Gastroesophageal sphincter (tissue), 4 donors: Measurements from ENCODE around the gene NOC3L. TPM values are rescaled to one million over a fixed set of nuclear protein-coding genes. Genes with fewer than 3 reads are reported as not detected.
"Not testable (repeated sequence)": the region's sequence is repeated elsewhere in the genome, so short reads cannot be mapped to it uniquely, and the experiment has no call there.

ENCODE experiments used
- ATAC-seq: fragments of 150-250 bp; one replicate; pipeline ENCODE4 v1.9.1; 2016; ENCODE audit warnings: mild to moderate bottlenecking, moderate library complexity
- H3K27ac ChIP-seq, 4 donors: fragments of 200-600 bp; sonication (generic) in 3 of 4; 1 replicate in 3 of 4; 2 replicates in 1 of 4; pipeline ENCODE4 v1.5.1; 2016 to 2019
- H3K27me3 ChIP-seq: fragments of 200-600 bp; sonication (generic); one replicate; pipeline ENCODE4 v1.5.1; 2019
- H3K36me3 ChIP-seq, 2 donors: fragments of 200-600 bp; sonication (generic); one replicate each; pipeline ENCODE4 v1.5.1; 2019; ENCODE audit warnings: control low read depth in 1 of 2
- H3K4me1 ChIP-seq, 3 donors: fragments of 200-600 bp; sonication (generic); 1 replicate in 2 of 3; 2 replicates in 1 of 3; pipeline ENCODE4 v1.5.1; 2016 to 2019; ENCODE audit warnings: control low read depth in 2 of 3
- H3K4me3 ChIP-seq, 2 donors: fragments of 200-600 bp; sonication (generic); one replicate each; pipeline ENCODE4 v1.5.1; 2019; ENCODE audit warnings: mild to moderate bottlenecking in 1 of 2, moderate library complexity in 1 of 2
- H3K9me3 ChIP-seq, 3 donors: fragments of 200-600 bp; sonication (generic); one replicate each; pipeline ENCODE4 v1.5.1; 2017 to 2019; ENCODE audit warnings: control low read depth in 2 of 3
- EP300 ChIP-seq: sonication (generic); formaldehyde crosslinking; IDR thresholded peaks from one replicate; pipeline ENCODE4 v1.6.1; 2017; ENCODE audit warnings: antibody characterized with exemption, mild to moderate bottlenecking
- POLR2A ChIP-seq, 2 donors: fragments of 450-650 bp; IDR thresholded peaks; one replicate each; pipeline ENCODE4 v1.6.1; 2017; ENCODE audit warnings: antibody characterized with exemption in 2 of 2, mild to moderate bottlenecking in 2 of 2, moderate library complexity in 1 of 2
- POLR2AphosphoS5 ChIP-seq: sonication (generic); formaldehyde crosslinking; IDR thresholded peaks from one replicate; pipeline ENCODE4 v1.6.1; 2017; ENCODE audit warnings: antibody characterized with exemption
- WGBS, 2 donors: methylation state at CpG; one replicate each; pipeline ENCODE4 v1.1.5; 2018; ENCODE audit warnings: low coverage in 1 of 2; 5-methylcytosine and 5-hydroxymethylcytosine counted together
- total RNA-seq, 4 donors: library from RNA; depleted of rRNA; stranded (reverse); fragments of >200 nt; gene quantifications; one replicate each; pipeline ENCODE4 v1.1.0, GENCODE V29; 2016
- TF ChIP-seq, protein P1 (sequence below), 4 experiments: fragments of 200-600 bp in 2 of 4; fragments of 450-650 bp in 2 of 4; sonication (generic) in 1 of 4; IDR thresholded peaks; one replicate each; pipeline ENCODE4 v1.5.1; 2017 to 2019; ENCODE audit warnings: antibody characterized with exemption in 4 of 4, mild to moderate bottlenecking in 2 of 4, moderate library complexity in 2 of 4

NOC3L gene
- total RNA-seq, 4 donors from 2014 or later: 19.4 to 31.0 (median 24.5) TPM

DNA sequence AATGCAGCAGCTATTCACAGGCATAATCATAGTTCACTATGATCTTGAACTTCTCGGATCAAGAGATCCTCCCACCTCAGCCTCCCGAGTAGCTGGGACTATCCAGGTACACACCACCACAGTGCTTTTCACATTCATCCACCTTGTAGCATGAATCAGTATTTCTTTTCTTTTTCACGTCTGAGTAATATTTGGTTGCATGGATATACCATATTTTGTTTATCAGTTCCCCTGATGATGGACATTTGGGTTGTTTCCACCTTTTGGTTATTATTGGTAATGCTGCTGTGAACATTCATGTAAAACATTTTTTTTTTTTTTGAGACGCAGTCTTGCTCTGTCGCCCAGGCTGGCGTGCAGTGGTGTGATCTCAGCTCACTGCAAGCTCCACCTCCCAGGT lies 36.0 kb upstream of the NOC3L start:
- TF ChIP-seq POLR2A (IDR thresholded peaks at IDR 0.05) (no peak), EP300 (no peak), POLR2AphosphoS5 (no peak)
- TF ChIP-seq, protein P1, sequence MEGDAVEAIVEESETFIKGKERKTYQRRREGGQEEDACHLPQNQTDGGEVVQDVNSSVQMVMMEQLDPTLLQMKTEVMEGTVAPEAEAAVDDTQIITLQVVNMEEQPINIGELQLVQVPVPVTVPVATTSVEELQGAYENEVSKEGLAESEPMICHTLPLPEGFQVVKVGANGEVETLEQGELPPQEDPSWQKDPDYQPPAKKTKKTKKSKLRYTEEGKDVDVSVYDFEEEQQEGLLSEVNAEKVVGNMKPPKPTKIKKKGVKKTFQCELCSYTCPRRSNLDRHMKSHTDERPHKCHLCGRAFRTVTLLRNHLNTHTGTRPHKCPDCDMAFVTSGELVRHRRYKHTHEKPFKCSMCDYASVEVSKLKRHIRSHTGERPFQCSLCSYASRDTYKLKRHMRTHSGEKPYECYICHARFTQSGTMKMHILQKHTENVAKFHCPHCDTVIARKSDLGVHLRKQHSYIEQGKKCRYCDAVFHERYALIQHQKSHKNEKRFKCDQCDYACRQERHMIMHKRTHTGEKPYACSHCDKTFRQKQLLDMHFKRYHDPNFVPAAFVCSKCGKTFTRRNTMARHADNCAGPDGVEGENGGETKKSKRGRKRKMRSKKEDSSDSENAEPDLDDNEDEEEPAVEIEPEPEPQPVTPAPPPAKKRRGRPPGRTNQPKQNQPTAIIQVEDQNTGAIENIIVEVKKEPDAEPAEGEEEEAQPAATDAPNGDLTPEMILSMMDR (IDR thresholded peaks at IDR 0.05): no peak
- Histone ChIP-seq H3K27ac (no peak overlapping the region), H3K27me3 (peaks cover 9% of the 10 kb centered on the region), H3K9me3 (no peaks in the 10 kb centered on the region), H3K4me1 (peaks cover 0 to under 1% (median 0%) of the 10 kb centered on the region in 3 donors), H3K4me3 (no peak overlapping the region), H3K36me3 (no peaks in the 10 kb centered on the region)
- WGBS, 2 donors: 85 to 93% methylated on average over 3 to 5 of the region's 6 CpGs
- ATAC-seq: no peak

DNA sequence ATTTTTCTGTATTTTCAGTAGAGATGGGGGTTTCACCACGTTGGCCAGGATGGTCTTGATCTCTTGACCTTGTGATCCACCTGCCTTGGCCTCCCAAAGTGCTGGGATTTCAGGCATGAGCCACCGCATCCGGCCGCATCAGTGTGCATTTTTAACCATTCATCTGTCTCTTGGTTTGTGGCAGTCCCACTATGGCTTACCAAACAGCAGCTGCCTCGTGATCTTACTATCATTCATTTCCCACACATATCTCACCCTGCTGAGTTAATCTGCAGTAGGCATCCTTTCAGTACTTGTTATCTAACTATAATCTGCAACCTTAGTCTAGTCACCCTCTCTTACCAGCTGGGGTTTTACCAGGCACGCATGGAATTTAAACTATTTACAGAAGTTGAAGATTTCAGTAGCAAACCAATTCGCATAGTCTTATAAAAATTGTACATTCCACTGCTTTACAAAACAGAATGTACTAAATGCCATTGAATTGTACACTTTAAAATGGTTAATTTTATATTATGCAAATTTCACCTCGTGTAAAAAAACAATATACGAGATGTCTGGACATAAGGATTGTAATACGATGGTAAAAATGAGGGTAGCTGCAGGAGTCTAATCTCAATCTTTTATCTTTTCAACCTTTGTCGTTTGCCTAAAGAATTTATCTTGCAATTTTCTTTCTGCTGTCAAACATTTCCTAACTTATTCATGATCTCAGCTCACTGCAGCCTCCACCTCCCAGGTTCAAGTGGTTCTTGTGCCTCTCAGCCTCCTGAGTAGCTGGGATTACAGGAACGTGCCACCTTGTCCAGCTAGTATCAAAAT lies 35.0 kb upstream of the NOC3L start:
- H3K27me3 ChIP-seq: peaks cover 9% of the 10 kb centered on the region
- 63 to 69% methylated on average over 7 to 12 of the region's 12 CpGs for WGBS, 2 donors
- TF ChIP-seq, protein P1 (IDR thresholded peaks at IDR 0.05): no peak
- TF ChIP-seq POLR2AphosphoS5 (no peak), POLR2A (IDR thresholded peaks at IDR 0.05) (no peak), EP300 (no peak)
- H3K27ac ChIP-seq: no peak overlapping the region
- no peak overlapping the region for H3K4me3 ChIP-seq
- H3K4me1 ChIP-seq: no peaks in the 10 kb centered on the region
- no peaks in the 10 kb centered on the region for H3K36me3 ChIP-seq
- no peak for ATAC-seq
- no peaks in the 10 kb centered on the region for H3K9me3 ChIP-seq

DNA sequence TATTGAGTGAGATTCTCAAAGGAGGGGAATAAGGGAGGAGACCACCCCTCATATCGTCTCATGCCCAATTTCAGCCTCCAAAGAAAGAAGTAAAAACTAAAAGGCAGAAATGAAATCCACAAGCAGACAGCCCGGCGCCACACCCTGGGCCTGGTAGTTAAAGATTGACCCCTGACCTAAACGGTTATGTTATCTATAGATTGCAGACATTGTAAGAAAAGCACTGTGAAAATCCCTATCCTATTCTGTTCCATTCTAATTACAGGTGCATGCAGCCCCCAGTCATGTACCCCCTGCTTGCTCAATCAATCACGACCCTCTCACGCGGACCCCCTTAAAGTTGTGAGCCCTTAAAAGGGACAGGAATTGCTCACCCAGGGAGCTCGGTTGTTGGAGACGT lies 29.4 kb upstream of the NOC3L start:
- not testable (repeated sequence) for H3K4me3 ChIP-seq, H3K36me3 ChIP-seq, H3K27ac ChIP-seq, H3K27me3 ChIP-seq, H3K4me1 ChIP-seq, H3K9me3 ChIP-seq, ATAC-seq
- WGBS, 2 donors: 74 to 81% methylated on average over 4 to 9 of the region's 9 CpGs

DNA sequence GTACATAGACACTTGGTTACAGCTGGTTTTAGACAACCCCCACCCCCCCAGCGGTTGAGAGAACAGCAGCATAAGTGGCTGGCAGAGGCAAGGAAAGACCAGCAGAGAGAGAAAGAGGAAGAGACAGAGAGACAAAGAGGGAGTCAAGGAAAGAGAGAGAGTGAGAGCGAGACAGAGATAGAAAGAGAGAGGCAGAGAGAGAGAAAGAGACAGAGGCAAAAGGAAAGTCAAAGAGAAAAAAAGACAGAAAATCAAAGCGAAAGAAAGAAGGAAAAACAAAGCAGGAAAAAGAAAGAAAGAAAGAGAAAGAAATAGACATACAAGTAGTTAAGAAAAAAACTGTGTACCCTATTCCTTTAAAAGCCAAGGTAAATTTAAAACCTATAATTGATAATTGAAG lies 23.0 kb upstream of the NOC3L start:
- not testable (repeated sequence) for H3K27me3 ChIP-seq, ATAC-seq, H3K36me3 ChIP-seq, H3K4me3 ChIP-seq, H3K9me3 ChIP-seq, H3K4me1 ChIP-seq, H3K27ac ChIP-seq
- WGBS, 2 donors: 87 to 100% methylated on average over 2 to 3 of the region's 3 CpGs

DNA sequence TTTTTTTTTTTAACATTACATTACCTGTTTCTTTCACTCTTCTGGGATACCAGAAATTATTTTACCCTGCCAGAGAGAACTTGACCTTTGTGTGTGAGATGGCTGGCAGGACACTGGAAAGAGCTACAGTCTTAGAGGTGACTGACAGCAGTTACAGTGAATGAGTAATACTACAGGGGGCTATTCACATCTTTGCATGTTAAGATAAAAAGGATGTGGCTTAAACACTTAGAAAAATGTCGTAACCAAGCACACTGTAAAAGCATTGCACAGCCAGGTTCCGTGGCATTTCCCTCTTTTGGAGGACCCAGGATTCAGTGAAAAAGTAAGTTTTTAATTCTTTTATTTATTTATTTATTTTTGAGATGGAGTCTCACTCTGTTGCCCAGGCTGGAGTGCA lies 20.8 kb upstream of the NOC3L start:
- no peak overlapping the region for H3K27ac ChIP-seq
- H3K9me3 ChIP-seq: no peaks in the 10 kb centered on the region
- H3K27me3 ChIP-seq: no peaks in the 10 kb centered on the region
- TF ChIP-seq POLR2A (IDR thresholded peaks at IDR 0.05) (no peak), EP300 (no peak), POLR2AphosphoS5 (no peak)
- TF ChIP-seq, protein P1 (IDR thresholded peaks at IDR 0.05): no peak
- 71% methylated on average over 2 of the region's 2 CpGs; no CpG with 5 or more reads in 1 of the 2 donors for WGBS, 2 donors
- H3K4me1 ChIP-seq: no peaks in the 10 kb centered on the region
- ATAC-seq: no peak
- H3K4me3 ChIP-seq: no peak overlapping the region
- H3K36me3 ChIP-seq: no peaks in the 10 kb centered on the region

DNA sequence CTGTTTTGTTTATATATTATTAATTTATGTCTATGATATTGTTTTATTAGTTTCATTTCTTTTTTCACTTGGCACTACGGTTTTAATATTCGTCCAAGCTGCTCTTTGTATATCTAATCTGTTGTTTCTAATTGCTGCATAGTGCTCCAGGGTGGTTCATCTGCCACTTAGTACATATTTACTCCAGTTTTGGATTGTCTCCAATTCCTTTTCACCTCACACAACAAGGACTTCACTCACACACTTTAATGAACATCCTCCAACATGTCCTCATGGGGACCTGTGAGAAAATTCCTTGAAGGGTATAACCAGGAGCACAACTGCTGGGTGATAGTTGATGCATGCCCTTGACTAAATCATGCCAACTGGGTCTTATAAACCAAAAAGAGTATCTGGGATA lies 14.1 kb upstream of the NOC3L start:
- no peak for ATAC-seq
- Histone ChIP-seq H3K27me3 (peaks cover 32% of the 10 kb centered on the region), H3K4me1 (no peaks in the 10 kb centered on the region), H3K36me3 (no peaks in the 10 kb centered on the region), H3K4me3 (no peak overlapping the region), H3K27ac (no peak overlapping the region), H3K9me3 (no peaks in the 10 kb centered on the region)
- WGBS, 2 donors: 75 to 94% methylated on average over 2 of the region's 2 CpGs
- TF ChIP-seq, protein P1 (IDR thresholded peaks at IDR 0.05): no peak
- TF ChIP-seq EP300 (no peak), POLR2A (IDR thresholded peaks at IDR 0.05) (no peak), POLR2AphosphoS5 (no peak)
